Breast epithelium (tissue), 4 donors: Measurements from ENCODE around the gene OR6C75. TPM values are rescaled to one million over a fixed set of nuclear protein-coding genes. Genes with fewer than 3 reads are reported as not detected.
"Not testable (repeated sequence)": the region's sequence is repeated elsewhere in the genome, so short reads cannot be mapped to it uniquely, and the experiment has no call there.

ENCODE experiments used
- DNase-seq, 2 donors: peaks; one replicate each; pipeline ENCODE4 v3.0.0-alpha.2; 2019; ENCODE audit warnings: low spot score in 2 of 2
- H3K27ac ChIP-seq, 2 donors: fragments of 200-600 bp; sonication (generic) in 1 of 2; one replicate each; pipeline ENCODE4 v1.5.1; 2016 to 2019; ENCODE audit warnings: mild to moderate bottlenecking in 1 of 2
- H3K27me3 ChIP-seq, 2 donors: fragments of 200-600 bp; sonication (generic) in 1 of 2; one replicate each; pipeline versions ENCODE4 v1.5.1 to v1.6.0; 2017 to 2019; ENCODE audit warnings: control low read depth in 1 of 2, mild to moderate bottlenecking in 1 of 2
- H3K36me3 ChIP-seq: fragments of 200-600 bp; one replicate; pipeline ENCODE4 v1.5.1; 2019
- H3K4me1 ChIP-seq, 2 donors: fragments of 200-600 bp; sonication (generic); one replicate each; pipeline ENCODE4 v1.5.1; 2016 to 2019; ENCODE audit warnings: control low read depth in 1 of 2
- H3K4me3 ChIP-seq, 3 donors: fragments of 200-600 bp; sonication (generic); 1 replicate in 2 of 3; 2 replicates in 1 of 3; pipeline ENCODE4 v1.5.1; 2016 to 2019; ENCODE audit warnings: mild to moderate bottlenecking in 3 of 3, moderate library complexity in 2 of 3
- H3K9me3 ChIP-seq, 2 donors: fragments of 200-600 bp; sonication (generic) in 1 of 2; one replicate each; pipeline ENCODE4 v1.5.1; 2016 to 2019; ENCODE audit warnings: control low read depth in 1 of 2
- POLR2A ChIP-seq: fragments of 450-650 bp; IDR thresholded peaks from one replicate; pipeline ENCODE4 v1.6.1; 2016; ENCODE audit warnings: antibody characterized with exemption, mild to moderate bottlenecking, moderate library complexity
- POLR2AphosphoS5 ChIP-seq, 3 donors: sonication (generic); formaldehyde crosslinking; IDR thresholded peaks; one replicate each; pipeline ENCODE4 v1.6.1; 2017; ENCODE audit warnings: antibody characterized with exemption in 3 of 3
- intact Hi-C: fragments of 100-400 bp; cut with DNase I; formaldehyde crosslinking; loops from one replicate; pipeline ENCODE4 v1.15.1; 2023; ENCODE audit warnings: low total_unique reads
- total RNA-seq, 3 donors: library from RNA; depleted of rRNA; stranded (reverse); fragments of >200 nt; gene quantifications; one replicate each; pipeline ENCODE4 v1.1.0, GENCODE V29; 2016
- TF ChIP-seq, protein P1 (sequence below), 3 donors: fragments of 450-650 bp; IDR thresholded peaks; one replicate each; pipeline ENCODE4 v1.5.1; 2016 to 2017; ENCODE audit warnings: antibody characterized with exemption in 3 of 3, mild to moderate bottlenecking in 3 of 3, moderate library complexity in 3 of 3

The OR6C75 gene
- total RNA-seq, 3 donors from 2014 or later: not detected

DNA sequence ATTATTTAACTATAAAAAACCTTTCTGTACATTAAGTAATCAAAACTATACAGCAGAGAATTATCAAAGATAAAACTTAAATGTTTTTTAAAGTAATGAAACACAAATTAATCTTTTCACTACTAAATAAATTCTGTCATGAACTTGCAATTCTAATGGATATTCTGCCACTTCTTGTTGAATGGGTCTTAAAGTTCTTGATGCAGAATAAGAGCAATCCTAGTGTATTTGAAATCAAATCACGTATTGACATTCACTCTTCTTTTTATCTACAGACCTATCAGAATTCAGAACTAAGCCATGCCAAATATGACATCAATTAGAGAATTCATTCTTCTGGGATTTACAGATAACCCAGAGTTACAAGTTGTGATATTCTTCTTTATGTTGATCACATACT lies 37.5 kb downstream of the OR6C75 start, which contains the start of gene OR6C65:
OR6C65 (plus strand) TSS at position 301 of the 400 bp plus-strand sequence; CDS start at position 301, 0 bp downstream.
- Histone ChIP-seq H3K4me1 (no peaks in the 10 kb centered on the region), H3K27me3 (no peaks in the 10 kb centered on the region), H3K36me3 (no peaks in the 10 kb centered on the region), H3K27ac (no peak within 1 kb of the TSS), H3K4me3 (no peak within 1 kb of the TSS), H3K9me3 (no peaks in the 10 kb centered on the region)
- TF ChIP-seq, protein P1, sequence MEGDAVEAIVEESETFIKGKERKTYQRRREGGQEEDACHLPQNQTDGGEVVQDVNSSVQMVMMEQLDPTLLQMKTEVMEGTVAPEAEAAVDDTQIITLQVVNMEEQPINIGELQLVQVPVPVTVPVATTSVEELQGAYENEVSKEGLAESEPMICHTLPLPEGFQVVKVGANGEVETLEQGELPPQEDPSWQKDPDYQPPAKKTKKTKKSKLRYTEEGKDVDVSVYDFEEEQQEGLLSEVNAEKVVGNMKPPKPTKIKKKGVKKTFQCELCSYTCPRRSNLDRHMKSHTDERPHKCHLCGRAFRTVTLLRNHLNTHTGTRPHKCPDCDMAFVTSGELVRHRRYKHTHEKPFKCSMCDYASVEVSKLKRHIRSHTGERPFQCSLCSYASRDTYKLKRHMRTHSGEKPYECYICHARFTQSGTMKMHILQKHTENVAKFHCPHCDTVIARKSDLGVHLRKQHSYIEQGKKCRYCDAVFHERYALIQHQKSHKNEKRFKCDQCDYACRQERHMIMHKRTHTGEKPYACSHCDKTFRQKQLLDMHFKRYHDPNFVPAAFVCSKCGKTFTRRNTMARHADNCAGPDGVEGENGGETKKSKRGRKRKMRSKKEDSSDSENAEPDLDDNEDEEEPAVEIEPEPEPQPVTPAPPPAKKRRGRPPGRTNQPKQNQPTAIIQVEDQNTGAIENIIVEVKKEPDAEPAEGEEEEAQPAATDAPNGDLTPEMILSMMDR (IDR thresholded peaks at IDR 0.05): no peak
- TF ChIP-seq POLR2AphosphoS5 (IDR thresholded peaks at IDR 0.05) (no peak), POLR2A (no peak)
- no peak for DNase-seq
- intact Hi-C loops: no loop called here

DNA sequence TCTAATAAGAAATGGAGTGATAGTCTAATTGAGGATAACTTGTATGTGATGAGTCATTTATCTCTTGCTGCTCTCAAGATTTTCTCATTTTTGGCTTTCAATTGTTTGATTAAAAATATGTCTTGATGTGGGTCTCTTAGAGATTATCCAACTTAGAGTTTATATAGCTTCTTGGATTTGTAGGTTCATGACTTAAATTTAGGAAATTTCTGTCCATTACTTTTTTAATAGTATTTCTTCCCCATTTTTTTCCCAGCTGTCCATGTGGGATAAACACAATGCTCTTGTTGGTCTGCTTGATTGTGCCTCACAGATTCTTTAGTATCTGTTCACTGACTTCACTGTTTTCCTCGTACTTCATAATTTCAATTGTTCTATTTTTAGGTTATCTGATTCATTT lies 45.1 kb downstream of the OR6C75 start:
- Histone ChIP-seq H3K27me3 (no peaks in the 10 kb centered on the region), H3K9me3 (peaks cover 0 to 8% of the 10 kb centered on the region in 2 donors), H3K4me3 (no peak overlapping the region), H3K4me1 (no peaks in the 10 kb centered on the region), H3K36me3 (no peaks in the 10 kb centered on the region), H3K27ac (no peak overlapping the region)
- no peak for TF ChIP-seq POLR2A
- TF ChIP-seq, protein P1 (IDR thresholded peaks at IDR 0.05): no peak
- TF ChIP-seq POLR2AphosphoS5 (IDR thresholded peaks at IDR 0.05): no peak
- intact Hi-C loops: no loop called here
- DNase-seq: no peak

DNA sequence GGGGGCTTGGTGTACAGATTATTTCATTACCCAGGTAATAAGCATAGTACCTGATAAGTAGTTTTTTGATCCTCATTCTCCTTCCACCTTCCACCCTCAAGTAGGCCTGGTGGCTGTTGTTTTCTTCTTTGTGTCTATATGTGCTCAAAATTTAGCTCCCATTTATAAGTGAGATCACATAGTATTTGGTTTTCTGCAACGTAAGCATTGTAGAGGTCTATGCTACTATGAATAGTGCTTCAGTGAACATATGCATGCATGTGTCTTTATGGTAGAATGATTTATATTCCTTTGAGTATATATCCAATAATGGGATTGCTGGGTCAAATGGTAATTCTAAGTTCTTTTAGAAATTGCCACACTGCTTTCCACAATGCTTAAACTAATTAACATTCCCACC lies 46.4 kb downstream of the OR6C75 start:
- H3K9me3 ChIP-seq, H3K4me1 ChIP-seq, intact Hi-C loops, H3K27me3 ChIP-seq, H3K36me3 ChIP-seq, H3K4me3 ChIP-seq, DNase-seq, H3K27ac ChIP-seq: not testable (repeated sequence)

GRCh38 chr12:55412138-55412537 lies 49.4 kb downstream of the OR6C75 start:
- H3K9me3 ChIP-seq, H3K4me1 ChIP-seq, H3K36me3 ChIP-seq, H3K27ac ChIP-seq, H3K4me3 ChIP-seq, DNase-seq, intact Hi-C loops, H3K27me3 ChIP-seq: not testable (repeated sequence)

DNA sequence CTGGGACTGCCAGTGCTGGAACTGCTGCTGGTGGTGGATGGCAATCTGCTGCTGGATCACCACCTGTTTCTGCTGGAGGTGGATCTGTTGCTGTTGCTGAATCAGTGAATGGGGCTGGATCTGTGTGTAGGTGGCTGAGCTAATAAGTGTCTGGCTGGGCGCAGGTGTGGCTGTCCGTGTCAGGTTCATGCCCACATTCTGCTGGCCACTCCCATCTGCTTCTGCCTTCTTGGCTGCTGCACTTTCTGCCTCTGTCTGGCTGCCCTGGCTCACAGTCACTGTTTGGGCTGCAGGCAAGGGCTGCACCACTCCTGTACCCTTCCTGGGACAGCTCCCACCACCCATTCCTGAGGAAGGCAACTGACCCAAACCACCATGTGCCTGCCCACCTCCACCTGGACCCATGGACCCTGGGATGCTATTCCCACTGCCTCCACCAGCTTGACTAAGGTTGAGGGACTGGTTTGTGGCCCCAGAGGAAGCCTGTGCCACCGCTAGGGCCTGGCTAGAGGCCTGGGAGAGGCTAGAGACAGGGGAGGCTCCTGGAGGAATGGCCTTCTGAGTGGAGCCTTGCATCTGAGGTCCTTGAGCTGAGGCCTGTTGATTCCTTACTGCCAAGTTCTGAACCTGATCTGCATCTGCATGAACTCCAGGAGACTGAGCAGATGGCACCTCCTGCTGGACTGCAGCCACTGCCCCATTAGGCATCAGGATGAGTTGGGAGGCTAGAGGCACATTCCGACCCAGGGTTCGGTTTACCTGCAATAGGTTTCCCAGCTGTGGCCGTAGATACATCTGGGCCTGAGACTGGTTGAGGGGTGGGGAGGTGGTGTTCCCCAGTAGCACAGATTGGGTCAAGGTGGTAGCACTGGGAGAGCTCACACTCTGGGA lies 51.0 kb downstream of the OR6C75 start:
- H3K36me3 ChIP-seq, H3K4me3 ChIP-seq, intact Hi-C loops, H3K27ac ChIP-seq, H3K4me1 ChIP-seq, DNase-seq, H3K9me3 ChIP-seq, H3K27me3 ChIP-seq: not testable (repeated sequence)

- DNase-seq, H3K27me3 ChIP-seq, intact Hi-C loops, H3K9me3 ChIP-seq, H3K4me1 ChIP-seq, H3K36me3 ChIP-seq, H3K27ac ChIP-seq, H3K4me3 ChIP-seq: not testable (repeated sequence)
Observed at GRCh38 chr12:55414396-55414823, 51.6 kb downstream of the OR6C75 start.

- intact Hi-C loops, H3K36me3 ChIP-seq, DNase-seq, H3K27me3 ChIP-seq, H3K4me1 ChIP-seq, H3K27ac ChIP-seq, H3K9me3 ChIP-seq, H3K4me3 ChIP-seq: not testable (repeated sequence)
Observed at GRCh38 chr12:55414889-55415288, 52.1 kb downstream of the OR6C75 start.
